H9 (cell line): ENCODE results near the gene NAGLU. TPM values are rescaled to one million over a fixed set of nuclear protein-coding genes. Genes with fewer than 3 reads are reported as not detected.

Experiments used
- DNase-seq: peaks from one replicate; pipeline ENCODE4 v3.0.0-alpha.2; 2017
- H2AFZ ChIP-seq: one replicate; pipeline ENCODE4 v1.6.1; 2013; ENCODE audit warnings: mild to moderate bottlenecking, low read length, control low read depth, moderate library complexity
- H2AK5ac ChIP-seq: 2 replicates; pipeline ENCODE4 v1.6.1; 2013; ENCODE audit warnings: low read length, control low read depth, mixed read lengths; ENCODE audit not compliant: insufficient read length
- H2BK120ac ChIP-seq: one replicate; pipeline ENCODE4 v1.6.1; 2013; ENCODE audit warnings: low read depth, mild to moderate bottlenecking, low read length, control low read depth, inconsistent platforms; ENCODE audit not compliant: poor library complexity, severe bottlenecking
- H2BK12ac ChIP-seq: 2 replicates; pipeline ENCODE4 v1.6.1; 2013; ENCODE audit warnings: low read length, control low read depth, mixed read lengths, low read depth; ENCODE audit not compliant: insufficient read length
- H2BK15ac ChIP-seq: 2 replicates; pipeline ENCODE4 v1.6.1; 2013; ENCODE audit warnings: low read depth, low read length, control low read depth
- H2BK20ac ChIP-seq: one replicate; pipeline ENCODE4 v1.6.1; 2013; ENCODE audit warnings: low read depth, mild to moderate bottlenecking, low read length, control low read depth, inconsistent platforms; ENCODE audit not compliant: poor library complexity, severe bottlenecking
- H2BK5ac ChIP-seq: 2 replicates; pipeline ENCODE4 v1.6.1; 2013; ENCODE audit warnings: low read length, control low read depth, mixed read lengths; ENCODE audit not compliant: insufficient read length
- H3K14ac ChIP-seq: 2 replicates; pipeline ENCODE4 v1.6.1; 2013; ENCODE audit warnings: low read length, control low read depth; ENCODE audit not compliant: insufficient read depth
- H3K18ac ChIP-seq: 2 replicates; pipeline ENCODE4 v1.6.1; 2013; ENCODE audit warnings: low read depth, mild to moderate bottlenecking, mixed read lengths, low read length, control low read depth; ENCODE audit not compliant: insufficient read length
- H3K23ac ChIP-seq: 2 replicates; pipeline ENCODE4 v1.6.1; 2013; ENCODE audit warnings: low read length, control low read depth, mixed read lengths, low read depth; ENCODE audit not compliant: insufficient read length
- H3K23me2 ChIP-seq: 2 replicates; pipeline ENCODE4 v1.6.1; 2013; ENCODE audit warnings: low read depth, mild to moderate bottlenecking, mixed read lengths, low read length, control low read depth; ENCODE audit not compliant: insufficient read length, poor library complexity, severe bottlenecking
- H3K27ac ChIP-seq: 2 replicates; pipeline ENCODE4 v1.5.1; 2013; ENCODE audit warnings: low read length, control low read depth, mixed read lengths, low read depth; ENCODE audit not compliant: insufficient read length
- H3K27me3 ChIP-seq: 2 replicates; pipeline ENCODE4 v1.6.1; 2013; ENCODE audit warnings: low read length, control low read depth, inconsistent platforms; ENCODE audit not compliant: insufficient read depth
- H3K4ac ChIP-seq: 2 replicates; pipeline ENCODE4 v1.6.1; 2013; ENCODE audit warnings: low read depth, mild to moderate bottlenecking, control low read depth, inconsistent platforms, low read length, moderate library complexity
- H3K4me1 ChIP-seq: 2 replicates; pipeline ENCODE4 v1.6.1; 2013; ENCODE audit warnings: low read length, control low read depth, inconsistent platforms; ENCODE audit not compliant: insufficient read depth
- H3K4me2 ChIP-seq: 2 replicates; pipeline ENCODE4 v1.6.1; 2013; ENCODE audit warnings: low read length, control low read depth, mixed read lengths; ENCODE audit not compliant: insufficient read length, insufficient read depth
- H3K56ac ChIP-seq: 2 replicates; pipeline ENCODE4 v1.6.1; 2013; ENCODE audit warnings: low read depth, mild to moderate bottlenecking, mixed read lengths, low read length, control low read depth; ENCODE audit not compliant: insufficient read length
- H3K79me1 ChIP-seq: 2 replicates; pipeline ENCODE4 v1.6.1; 2013; ENCODE audit warnings: low read depth, mild to moderate bottlenecking, moderate library complexity, low read length, control low read depth, inconsistent platforms; ENCODE audit not compliant: insufficient read depth, poor library complexity, severe bottlenecking
- H3K79me2 ChIP-seq: 2 replicates; pipeline ENCODE4 v1.6.1; 2013; ENCODE audit warnings: low read length, control low read depth, inconsistent platforms; ENCODE audit not compliant: insufficient read depth
- H3K9ac ChIP-seq: 2 replicates; pipeline ENCODE4 v1.6.1; 2013; ENCODE audit warnings: low read length, control low read depth, mixed read lengths; ENCODE audit not compliant: insufficient read length; ENCODE audit errors: extremely low read depth
- H3K9me3 ChIP-seq: one replicate; pipeline ENCODE4 v1.6.1; 2013; ENCODE audit warnings: low read depth, low read length, inconsistent platforms; ENCODE audit not compliant: control insufficient read depth
- H3T11ph ChIP-seq: one replicate; pipeline ENCODE4 v1.6.1; 2013; ENCODE audit warnings: mild to moderate bottlenecking, low read length, control low read depth, inconsistent platforms
- H4K20me1 ChIP-seq: one replicate; pipeline ENCODE4 v1.6.1; 2013; ENCODE audit not compliant: control insufficient read depth, insufficient read length, insufficient read depth
- H4K5ac ChIP-seq: 2 replicates; pipeline ENCODE4 v1.6.1; 2013; ENCODE audit warnings: low read depth, mild to moderate bottlenecking, mixed read lengths, low read length, control low read depth; ENCODE audit not compliant: insufficient read length
- H4K8ac ChIP-seq: replicated peaks from 2 replicates; pipeline ENCODE4 v1.6.1; 2013; ENCODE audit warnings: low read length, control low read depth, mixed read lengths, low read depth; ENCODE audit not compliant: insufficient read length
- H4K91ac ChIP-seq: 2 replicates; pipeline ENCODE4 v1.6.1; 2013; ENCODE audit warnings: low read depth, mild to moderate bottlenecking, moderate library complexity, mixed read lengths, low read length, control low read depth; ENCODE audit not compliant: insufficient read length
- H3K27ac Mint-ChIP-seq, 3 experiments: 2 replicates in 2 of 3; 3 replicates in 1 of 3; pipeline ENCODE4 v1.8.0; 2020 to 2021; ENCODE audit warnings: mixed read lengths in 3 of 3, mild to moderate bottlenecking in 1 of 3, moderate library complexity in 1 of 3
- H3K27me3 Mint-ChIP-seq: 2 replicates; pipeline ENCODE4 v1.8.0; 2021; ENCODE audit warnings: low read depth, mild to moderate bottlenecking, moderate library complexity, mixed read lengths
- H3K36me3 Mint-ChIP-seq, 3 experiments: 2 replicates in 2 of 3; 3 replicates in 1 of 3; pipeline ENCODE4 v1.8.0; 2020 to 2021; ENCODE audit warnings: low read depth in 3 of 3, mixed read lengths in 3 of 3; ENCODE audit not compliant: insufficient read depth in 1 of 3
- H3K4me1 Mint-ChIP-seq, 2 experiments: 2 replicates each; pipeline ENCODE4 v1.8.0; 2020; ENCODE audit warnings: mixed read lengths in 2 of 2
- H3K4me3 Mint-ChIP-seq, 2 experiments: 2 replicates in 1 of 2; 3 replicates in 1 of 2; pipeline ENCODE4 v1.8.0; 2020 to 2021; ENCODE audit warnings: mild to moderate bottlenecking in 2 of 2, mixed read lengths in 2 of 2, moderate library complexity in 1 of 2
- H3K9me3 Mint-ChIP-seq, 2 experiments: 2 replicates in 1 of 2; 3 replicates in 1 of 2; pipeline ENCODE4 v1.8.0; 2020; ENCODE audit warnings: mild to moderate bottlenecking in 2 of 2, mixed read lengths in 2 of 2, moderate library complexity in 1 of 2
- CTCF ChIP-seq: fragments of 200-600 bp; sonication (generic); conservative IDR thresholded peaks from 3 replicates; pipeline ENCODE4 v1.8.0; 2021; ENCODE audit warnings: antibody characterized with exemption, mild to moderate bottlenecking
- WGBS: extraction: QIAGEN DNeasy Blood & Tissue Kit; methylation state at CpG from one replicate; pipeline ENCODE4 v1.1.7; 2013; ENCODE audit warnings: missing lambda C conversion rate, low lambda C conversion rate, mixed read lengths; ENCODE audit not compliant: insufficient read length; ENCODE audit errors: extremely low coverage; 5-methylcytosine and 5-hydroxymethylcytosine counted together
- total RNA-seq: library from RNA; stranded (reverse); gene quantifications from 2 replicates; pipeline ENCODE4 v1.2.1, GENCODE V29; 2021

Gene NAGLU
- total RNA-seq, 1 experiment from 2014 or later = 23.5 TPM

DNA sequence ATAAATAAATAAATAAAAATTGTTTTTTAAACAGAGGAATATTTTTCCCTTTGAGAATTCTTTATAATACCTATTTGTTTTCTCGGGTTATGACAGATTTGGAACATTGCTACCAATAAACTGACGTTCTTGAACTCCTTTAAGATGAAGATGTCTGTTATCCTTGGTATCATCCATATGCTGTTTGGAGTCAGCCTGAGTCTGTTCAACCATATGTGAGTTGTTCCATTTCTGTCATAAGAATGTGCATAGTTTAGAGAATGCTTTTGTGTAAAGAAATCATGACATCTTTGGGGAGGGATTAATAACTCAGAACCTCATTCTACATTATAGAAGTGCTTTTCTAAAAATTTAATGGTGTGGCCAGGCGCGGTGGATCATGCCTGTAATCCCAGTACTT is 37.2 kb upstream of the NAGLU start:
- H3K4ac ChIP-seq = no peak overlapping the region

More for the DNA sequence above, 37.2 kb upstream of the NAGLU start:
- H2AK5ac ChIP-seq = no peak overlapping the region
- H3K23ac ChIP-seq = no peak overlapping the region
- no peak overlapping the region for H2BK120ac ChIP-seq
- H2BK5ac ChIP-seq = no peak overlapping the region
- H3K14ac ChIP-seq = no peak overlapping the region
- no CpG with 5 or more reads among the region's 4 CpGs for WGBS
- H3K4me2 ChIP-seq = no peak overlapping the region
- H4K8ac ChIP-seq = no peak overlapping the region
- no peak for DNase-seq
- H3K9me3 ChIP-seq = no peaks in the 10 kb centered on the region
- no peaks in the 10 kb centered on the region for H3K4me1 Mint-ChIP-seq
- H3T11ph ChIP-seq = no peak overlapping the region
- no peak overlapping the region for H3K27ac ChIP-seq
- H2BK20ac ChIP-seq = no peak overlapping the region
- H3K23me2 ChIP-seq = no peaks in the 10 kb centered on the region
- peaks cover 13 to 74% (median 59%) of the 10 kb centered on the region in 3 experiments; a peak in 6 of 7 replicates for H3K36me3 Mint-ChIP-seq
- no peaks in the 10 kb centered on the region for H3K4me1 ChIP-seq
- no peak overlapping the region for H2AFZ ChIP-seq
- no peak overlapping the region for H2BK12ac ChIP-seq
- H3K27me3 ChIP-seq = no peaks in the 10 kb centered on the region
- H4K20me1 ChIP-seq = no peaks in the 10 kb centered on the region
- no peak overlapping the region for H2BK15ac ChIP-seq
- no peaks in the 10 kb centered on the region for H3K79me1 ChIP-seq
- no peak overlapping the region for H3K18ac ChIP-seq
- H3K27ac Mint-ChIP-seq = no peak overlapping the region
- H4K91ac ChIP-seq = no peak overlapping the region
- H3K9ac ChIP-seq = no peak overlapping the region
- no peaks in the 10 kb centered on the region for H3K27me3 Mint-ChIP-seq
- H4K5ac ChIP-seq = no peak overlapping the region
- H3K9me3 Mint-ChIP-seq = no peaks in the 10 kb centered on the region
- H3K79me2 ChIP-seq = no peaks in the 10 kb centered on the region
- H3K4me3 Mint-ChIP-seq = no peak overlapping the region
- H3K56ac ChIP-seq = no peak overlapping the region
- TF ChIP-seq CTCF = no peak
